Medulla oblongata (tissue), 1 donor: ENCODE data around the gene C6orf120.

ENCODE experiments used
- DNase-seq: peaks from one replicate; pipeline ENCODE4 v3.0.0-alpha.2; 2015; ENCODE audit errors: extremely low spot score

Gene C6orf120

GRCh38 chr6:169701954-169702839 is at the start of gene C6orf120, which contains the start of gene WDR27:
Gene C6orf120 (plus strand): TSS chr6:169702126. CDS start chr6:169702460, 334 bp downstream.
Gene WDR27 (minus strand): TSS chr6:169702029. CDS start chr6:169689005, 13,024 bp downstream.
- peak; percentile 96 for DNase-seq

GRCh38 chr6:169652896-169653295 is 49.0 kb upstream of the C6orf120 start:
- DNase-seq: no peak

GRCh38 chr6:169653691-169654090 is 48.2 kb upstream of the C6orf120 start:
- DNase-seq: no peak

GRCh38 chr6:169654598-169655391 is 47.1 kb upstream of the C6orf120 start:
- DNase-seq: peak; percentile 76

GRCh38 chr6:169656546-169657283 is 45.2 kb upstream of the C6orf120 start:
- DNase-seq: no peak

GRCh38 chr6:169657284-169657610 is 44.7 kb upstream of the C6orf120 start:
- no peak for DNase-seq

GRCh38 chr6:169659820-169660610 is 41.9 kb upstream of the C6orf120 start:
- DNase-seq: no peak

GRCh38 chr6:169660751-169661390 is 41.1 kb upstream of the C6orf120 start:
- no peak for DNase-seq

- no peak for DNase-seq
Measured at GRCh38 chr6:169661391-169661756, 40.6 kb upstream of the C6orf120 start.

GRCh38 chr6:169663468-169663867 is 38.5 kb upstream of the C6orf120 start:
- DNase-seq: no peak

GRCh38 chr6:169664227-169664626 is 37.7 kb upstream of the C6orf120 start:
- no peak for DNase-seq

GRCh38 chr6:169665289-169665688 is 36.6 kb upstream of the C6orf120 start:
- no peak for DNase-seq

- DNase-seq: no peak
Measured at GRCh38 chr6:169666441-169666840, 35.5 kb upstream of the C6orf120 start.

GRCh38 chr6:169667716-169668115 is 34.2 kb upstream of the C6orf120 start:
- DNase-seq: no peak

- no peak for DNase-seq
Measured at GRCh38 chr6:169668203-169668847, 33.6 kb upstream of the C6orf120 start.

GRCh38 chr6:169669147-169669546 is 32.8 kb upstream of the C6orf120 start:
- DNase-seq: no peak

GRCh38 chr6:169669889-169670288 is 32.0 kb upstream of the C6orf120 start:
- peak; percentile 36 for DNase-seq

GRCh38 chr6:169671563-169671962 is 30.4 kb upstream of the C6orf120 start:
- no peak for DNase-seq

- DNase-seq: no peak
Measured at GRCh38 chr6:169675011-169675410, 26.9 kb upstream of the C6orf120 start.

GRCh38 chr6:169677096-169677495 is 24.8 kb upstream of the C6orf120 start:
- DNase-seq: no peak
